Caco-2 (cell line): ENCODE data around the gene MAS1L. TPM values are rescaled to one million over a fixed set of nuclear protein-coding genes. Genes with fewer than 3 reads are reported as not detected.

Source experiments
- BruUV-seq: library from RNA; stranded (reverse); fragments of 400-500 nt; replicated peaks from 2 replicates; lab custom pipeline; 2021; lab: Mats Ljungman, UMichigan
- CTCF ChIA-PET: fragments of 300-600 bp; sonication (Branson Sonifier 250); formaldehyde crosslinking; loops from one replicate; lab custom pipeline; 2022; ENCODE audit warnings: antibody characterized with exemption; lab: Charles Lee
- POLR2A ChIA-PET: fragments of 300-600 bp; sonication (Branson Sonifier 250); formaldehyde crosslinking; loops from one replicate; lab custom pipeline; 2022; ENCODE audit warnings: antibody characterized with exemption; lab: Charles Lee
- DNase-seq, 2 experiments: peaks; one replicate each; pipeline versions ENCODE4 v3.0.0 to v3.0.0-alpha.2; 2020 to 2022
- H3K27me3 ChIP-seq: replicated peaks from 2 replicates; pipeline ENCODE4 v1.6.0; 2011; ENCODE audit warnings: low read length; ENCODE audit not compliant: control insufficient read depth, insufficient read depth
- H3K36me3 ChIP-seq: 2 replicates; pipeline ENCODE4 v1.5.1; 2011; ENCODE audit warnings: low read length; ENCODE audit not compliant: control insufficient read depth, insufficient read depth
- H3K4me1 ChIP-seq: fragments of 250-450 bp; sonication (Bioruptor Pico); 2 replicates; pipeline ENCODE4 v1.5.1; 2020; ENCODE audit warnings: mild to moderate bottlenecking
- H3K4me3 ChIP-seq: 2 replicates; pipeline ENCODE4 v1.5.1; 2011; ENCODE audit warnings: low read depth, mild to moderate bottlenecking, control low read depth, low read length
- H3K9me3 ChIP-seq: fragments of 250-450 bp; sonication (Bioruptor Pico); 2 replicates; pipeline ENCODE4 v1.5.1; 2020; ENCODE audit warnings: mild to moderate bottlenecking, moderate library complexity
- H3K27ac Mint-ChIP-seq: one replicate; pipeline ENCODE4 v1.8.0; 2022; ENCODE audit warnings: mixed read lengths; ENCODE audit not compliant: unreplicated experiment
- H3K27me3 Mint-ChIP-seq: one replicate; pipeline ENCODE4 v1.8.0; 2022; ENCODE audit warnings: mixed read lengths; ENCODE audit not compliant: insufficient read depth, unreplicated experiment
- H3K36me3 Mint-ChIP-seq: one replicate; pipeline ENCODE4 v1.8.0; 2022; ENCODE audit warnings: mild to moderate bottlenecking, mixed read lengths; ENCODE audit not compliant: insufficient read depth, unreplicated experiment
- H3K4me1 Mint-ChIP-seq: one replicate; pipeline ENCODE4 v1.8.0; 2022; ENCODE audit warnings: low read depth, mixed read lengths; ENCODE audit not compliant: unreplicated experiment
- H3K4me3 Mint-ChIP-seq: one replicate; pipeline ENCODE4 v1.8.0; 2022; ENCODE audit warnings: mild to moderate bottlenecking, moderate library complexity, mixed read lengths; ENCODE audit not compliant: unreplicated experiment
- H3K9me3 Mint-ChIP-seq: one replicate; pipeline ENCODE4 v1.8.0; 2022; ENCODE audit warnings: mixed read lengths; ENCODE audit not compliant: unreplicated experiment
- intact Hi-C: fragments of 100-400 bp; cut with micrococcal nuclease; formaldehyde crosslinking; loops from one replicate; pipeline ENCODE4 v1.10.0; 2022; ENCODE audit not compliant: unreplicated experiment
- total RNA-seq: library from RNA; stranded (reverse); gene quantifications from 2 replicates; pipeline ENCODE4 v1.2.3, GENCODE V29; 2022
- TF ChIP-seq, protein P1 (sequence below), 2 experiments: fragments of 200-600 bp in 1 of 2; IDR thresholded peaks; 1 replicate in 1 of 2; 2 replicates in 1 of 2; pipeline versions ENCODE4 v1.5.1 to v1.8.0; 2011 to 2022; ENCODE audit warnings: antibody characterized with exemption in 1 of 2, control low read depth in 1 of 2, inconsistent platforms in 1 of 2, low read depth in 1 of 2, low read length in 1 of 2, mild to moderate bottlenecking in 1 of 2, moderate library complexity in 1 of 2; ENCODE audit not compliant: insufficient read depth in 1 of 2, severe bottlenecking in 1 of 2, unreplicated experiment in 1 of 2

The MAS1L gene
- total RNA-seq, 1 experiment from 2014 or later = not detected

DNA sequence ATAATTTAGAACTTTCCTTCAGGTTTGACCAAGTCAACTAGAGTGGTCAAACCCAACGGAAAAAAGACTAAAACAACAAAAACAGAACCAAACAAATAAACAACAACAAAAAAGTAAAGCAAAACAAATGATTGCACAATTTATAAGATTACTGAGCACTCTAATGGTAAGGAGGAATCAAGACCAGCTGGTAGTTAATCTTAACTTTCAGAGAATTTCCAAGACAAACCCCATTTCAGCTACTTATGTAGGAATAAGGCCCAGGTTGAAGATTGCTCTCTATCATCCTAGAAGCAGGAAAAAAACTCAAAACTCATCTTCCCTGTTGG, 37.5 kb upstream of the MAS1L start:
- BruUV-seq = no TSS peak
- Mint-ChIP-seq H3K27ac (no peak overlapping the region), H3K9me3 (peaks cover 10% of the 10 kb centered on the region)

DNA sequence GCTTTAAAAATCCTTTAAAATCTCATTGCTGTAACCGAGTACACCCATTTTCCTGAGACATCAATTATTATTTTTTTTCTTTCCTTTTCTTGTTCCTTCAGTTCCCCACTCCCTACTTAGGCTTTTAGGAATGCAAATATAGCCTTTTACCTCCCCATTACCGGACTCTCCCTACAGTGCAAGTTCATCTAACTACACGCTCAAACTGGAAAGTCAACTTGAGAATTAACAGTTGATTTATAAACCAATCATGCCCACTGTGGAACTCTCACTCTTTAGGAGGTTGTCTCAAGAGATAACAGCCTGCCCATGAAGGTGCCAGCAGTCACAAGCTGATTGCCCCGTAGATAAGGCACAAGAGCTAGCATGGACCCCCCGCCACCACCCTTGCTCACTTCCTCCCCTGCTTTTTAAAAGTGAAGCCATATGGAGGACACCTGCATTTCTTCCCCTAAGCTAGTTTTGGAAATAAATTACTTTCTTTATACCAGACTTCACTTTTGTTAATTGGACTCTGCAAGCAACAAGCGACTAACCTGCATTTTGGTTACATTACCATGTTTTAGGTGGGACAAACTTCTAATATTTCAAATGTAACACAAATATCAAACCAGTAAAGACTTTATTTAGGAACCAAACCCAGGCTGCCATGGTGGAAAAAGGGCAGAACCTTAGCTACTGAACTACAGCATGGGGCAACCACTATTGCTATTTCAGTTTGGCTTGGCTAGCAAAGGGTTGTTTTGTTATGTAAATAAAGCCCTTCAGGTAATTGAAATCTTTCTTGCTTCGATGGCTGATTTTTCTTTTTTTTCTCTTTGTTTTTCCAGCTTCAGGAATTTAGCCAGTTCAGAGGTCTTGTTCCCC, 36.9 kb upstream of the MAS1L start:
- no peak for DNase-seq
- H3K36me3 Mint-ChIP-seq = no peaks in the 10 kb centered on the region
- H3K4me1 Mint-ChIP-seq = no peaks in the 10 kb centered on the region
- no peaks in the 10 kb centered on the region for H3K4me1 ChIP-seq
- no peak overlapping the region for H3K27ac Mint-ChIP-seq
- H3K4me3 ChIP-seq = no peak overlapping the region
- no peaks in the 10 kb centered on the region for H3K36me3 ChIP-seq
- CTCF ChIA-PET = no interaction called here
- no TSS peak for BruUV-seq
- H3K4me3 Mint-ChIP-seq = no peak overlapping the region
- peaks cover 10% of the 10 kb centered on the region for H3K9me3 Mint-ChIP-seq
- no peaks in the 10 kb centered on the region for H3K27me3 ChIP-seq
- intact Hi-C loops = no loop called here
- TF ChIP-seq, protein P1, sequence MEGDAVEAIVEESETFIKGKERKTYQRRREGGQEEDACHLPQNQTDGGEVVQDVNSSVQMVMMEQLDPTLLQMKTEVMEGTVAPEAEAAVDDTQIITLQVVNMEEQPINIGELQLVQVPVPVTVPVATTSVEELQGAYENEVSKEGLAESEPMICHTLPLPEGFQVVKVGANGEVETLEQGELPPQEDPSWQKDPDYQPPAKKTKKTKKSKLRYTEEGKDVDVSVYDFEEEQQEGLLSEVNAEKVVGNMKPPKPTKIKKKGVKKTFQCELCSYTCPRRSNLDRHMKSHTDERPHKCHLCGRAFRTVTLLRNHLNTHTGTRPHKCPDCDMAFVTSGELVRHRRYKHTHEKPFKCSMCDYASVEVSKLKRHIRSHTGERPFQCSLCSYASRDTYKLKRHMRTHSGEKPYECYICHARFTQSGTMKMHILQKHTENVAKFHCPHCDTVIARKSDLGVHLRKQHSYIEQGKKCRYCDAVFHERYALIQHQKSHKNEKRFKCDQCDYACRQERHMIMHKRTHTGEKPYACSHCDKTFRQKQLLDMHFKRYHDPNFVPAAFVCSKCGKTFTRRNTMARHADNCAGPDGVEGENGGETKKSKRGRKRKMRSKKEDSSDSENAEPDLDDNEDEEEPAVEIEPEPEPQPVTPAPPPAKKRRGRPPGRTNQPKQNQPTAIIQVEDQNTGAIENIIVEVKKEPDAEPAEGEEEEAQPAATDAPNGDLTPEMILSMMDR (IDR thresholded peaks at IDR 0.05; ENCODE audit: insufficient read depth in 1 of 2, low read depth in 1 of 2, low read length in 1 of 2, severe bottlenecking in 1 of 2, unreplicated experiment in 1 of 2) = no peak
- POLR2A ChIA-PET = no interaction called here
- H3K9me3 ChIP-seq = peaks cover 4% of the 10 kb centered on the region; the same call in 1 of the 2 replicates
- H3K27me3 Mint-ChIP-seq = peaks cover 5% of the 10 kb centered on the region

More for the DNA sequence above, 37.5 kb upstream of the MAS1L start:
- Histone ChIP-seq H3K4me1 (no peaks in the 10 kb centered on the region), H3K9me3 (peaks cover 4% of the 10 kb centered on the region; the same call in 1 of the 2 replicates), H3K4me3 (no peak overlapping the region), H3K27me3 (no peaks in the 10 kb centered on the region), H3K36me3 (no peaks in the 10 kb centered on the region)
- no peaks in the 10 kb centered on the region for H3K36me3 Mint-ChIP-seq
- no peaks in the 10 kb centered on the region for H3K4me1 Mint-ChIP-seq
- intact Hi-C loops = no loop called here
- TF ChIP-seq, protein P1 (IDR thresholded peaks at IDR 0.05; ENCODE audit: insufficient read depth in 1 of 2, low read depth in 1 of 2, low read length in 1 of 2, severe bottlenecking in 1 of 2, unreplicated experiment in 1 of 2) = no peak
- ChIA-PET CTCF (no interaction called here), POLR2A (no interaction called here)
- H3K27me3 Mint-ChIP-seq = peaks cover 5% of the 10 kb centered on the region
- DNase-seq = no peak
- no peak overlapping the region for H3K4me3 Mint-ChIP-seq

DNA sequence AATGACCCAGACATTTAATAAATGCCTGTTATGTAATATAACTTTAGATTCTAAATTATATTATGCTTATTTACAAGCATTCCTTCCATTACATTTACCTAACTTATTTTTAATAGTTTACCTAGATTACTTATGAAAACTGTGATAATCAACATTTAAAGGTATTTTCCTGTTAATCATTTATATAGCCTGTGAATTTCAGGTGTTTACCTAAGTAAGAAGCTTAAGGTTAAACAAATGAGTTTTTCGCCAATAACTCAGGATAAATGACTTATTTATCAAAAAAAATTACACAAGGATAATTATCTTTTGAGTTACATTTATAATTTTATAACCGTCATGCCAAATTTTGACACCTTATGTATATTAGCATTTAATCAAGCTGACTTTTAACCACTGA, 36.3 kb upstream of the MAS1L start:
- intact Hi-C loops = no loop called here
- ChIA-PET POLR2A (no interaction called here), CTCF (no interaction called here)
- peaks cover 10% of the 10 kb centered on the region for H3K9me3 Mint-ChIP-seq
- Histone ChIP-seq H3K36me3 (no peaks in the 10 kb centered on the region), H3K4me3 (no peak overlapping the region), H3K4me1 (no peaks in the 10 kb centered on the region), H3K9me3 (peaks cover 4% of the 10 kb centered on the region; the same call in 1 of the 2 replicates), H3K27me3 (no peaks in the 10 kb centered on the region)
- no peaks in the 10 kb centered on the region for H3K36me3 Mint-ChIP-seq
- no peaks in the 10 kb centered on the region for H3K4me1 Mint-ChIP-seq
- DNase-seq = no peak
- H3K27me3 Mint-ChIP-seq = peaks cover 5% of the 10 kb centered on the region
- BruUV-seq = no TSS peak
- no peak overlapping the region for H3K27ac Mint-ChIP-seq
- no peak overlapping the region for H3K4me3 Mint-ChIP-seq
- TF ChIP-seq, protein P1 (IDR thresholded peaks at IDR 0.05; ENCODE audit: insufficient read depth in 1 of 2, low read depth in 1 of 2, low read length in 1 of 2, severe bottlenecking in 1 of 2, unreplicated experiment in 1 of 2) = no peak
